ENCODE data around the gene ANTXRL.
"Not testable (repeated sequence)": the region's sequence is repeated elsewhere in the genome, so short reads cannot be mapped to it uniquely, and the experiment has no call there.

The ANTXRL gene

DNA sequence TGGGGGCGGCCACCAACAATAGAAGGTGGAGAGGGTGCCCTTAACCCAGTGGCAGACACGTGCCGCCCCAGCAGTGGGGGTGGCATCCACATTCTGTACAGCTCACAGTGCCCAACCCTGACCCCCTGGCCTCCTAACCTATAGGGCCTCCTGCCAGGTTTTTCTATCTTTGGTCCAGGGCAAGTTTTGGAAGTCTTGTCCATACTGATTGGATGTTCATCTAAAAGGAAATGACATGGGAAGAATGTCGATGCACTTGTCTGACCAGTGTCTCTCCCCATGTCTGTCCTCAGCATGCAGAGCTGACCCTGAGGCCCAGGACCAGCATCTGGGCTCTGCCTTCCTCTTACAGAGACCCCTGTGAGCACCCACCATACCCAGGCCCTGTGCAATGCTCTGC lies 32.3 kb upstream of the ANTXRL start:
- no peak for DNase-seq (ENCODE audit: low read depth)

DNA sequence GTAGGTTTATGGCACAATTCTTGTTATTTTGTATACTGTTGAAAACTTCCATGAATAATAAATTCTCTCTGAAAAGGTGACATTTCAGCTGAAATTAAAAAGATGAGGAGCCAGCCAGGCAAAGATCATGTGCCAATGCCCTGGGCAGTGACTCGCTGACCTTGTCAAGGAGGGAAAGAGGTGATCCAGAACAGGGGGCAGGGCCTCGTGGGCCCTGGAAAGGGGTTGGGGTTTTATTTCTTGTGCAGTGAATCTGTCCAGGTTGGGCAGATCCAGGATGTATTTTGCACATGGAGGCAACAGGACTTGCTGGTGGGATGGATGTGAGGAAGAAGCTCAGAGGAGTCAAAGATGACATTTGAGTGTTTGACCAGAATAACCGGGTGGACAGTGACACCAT lies 31.6 kb upstream of the ANTXRL start:
- DNase-seq (ENCODE audit: low read depth): not testable (repeated sequence)

- DNase-seq (ENCODE audit: low read depth): peak; percentile 40
Measured at GRCh38 chr10:46255801-46256747, 30.7 kb upstream of the ANTXRL start.

DNA sequence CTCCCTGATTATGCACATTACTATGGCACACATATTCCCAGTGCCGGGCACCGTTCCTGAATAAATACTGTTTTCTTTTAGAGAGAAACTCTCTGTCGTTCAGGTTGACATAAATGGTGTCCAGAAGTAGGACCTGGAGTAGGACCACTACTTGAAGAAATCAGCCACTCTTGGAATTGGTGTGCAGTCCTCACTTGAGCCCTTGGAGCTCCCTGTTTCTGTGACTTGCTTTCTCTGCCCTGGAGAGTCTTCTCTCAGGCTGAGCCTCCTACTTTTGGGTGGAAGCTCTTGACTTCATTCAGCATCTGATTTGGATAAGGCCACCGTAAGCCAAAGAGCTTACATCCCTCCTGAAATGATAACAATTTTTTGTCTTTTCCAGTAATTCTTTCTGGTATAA lies 29.7 kb upstream of the ANTXRL start:
- no peak for DNase-seq (ENCODE audit: low read depth)

DNA sequence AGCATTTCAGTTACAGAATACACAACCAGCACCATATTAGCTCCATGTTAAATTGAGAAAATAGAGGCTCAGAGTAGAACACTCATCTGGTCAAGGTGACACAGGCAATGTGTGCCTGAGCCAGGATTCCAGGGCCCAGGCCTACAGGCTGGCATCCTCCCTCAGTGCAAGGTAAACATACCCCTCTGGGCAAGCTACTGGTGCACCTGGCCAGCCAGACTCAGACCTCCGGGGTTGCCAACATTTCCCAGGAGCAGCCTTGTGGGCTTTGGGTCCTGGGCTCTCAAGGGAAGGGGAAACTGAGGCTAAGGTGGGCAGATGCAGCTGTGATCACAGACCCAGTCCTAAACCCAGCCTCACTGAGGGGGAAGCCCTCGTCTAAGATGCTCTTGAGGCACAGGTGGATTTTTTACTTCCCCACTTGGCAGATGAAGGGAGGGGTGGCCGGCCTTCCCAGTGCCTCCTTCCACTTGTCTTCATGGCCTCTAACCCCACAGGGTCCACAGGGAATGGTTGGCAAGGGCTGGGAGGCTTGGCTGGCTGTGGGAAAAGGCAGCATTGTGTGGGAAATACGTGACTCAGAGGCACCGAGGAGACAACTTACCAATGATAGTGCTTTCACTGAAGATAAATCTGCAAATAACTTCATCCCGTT lies 23.8 kb upstream of the ANTXRL start:
- not testable (repeated sequence) for DNase-seq (ENCODE audit: low read depth)

- DNase-seq (ENCODE audit: low read depth): no peak
Measured at GRCh38 chr10:46263831-46264268, 22.9 kb upstream of the ANTXRL start.

DNA sequence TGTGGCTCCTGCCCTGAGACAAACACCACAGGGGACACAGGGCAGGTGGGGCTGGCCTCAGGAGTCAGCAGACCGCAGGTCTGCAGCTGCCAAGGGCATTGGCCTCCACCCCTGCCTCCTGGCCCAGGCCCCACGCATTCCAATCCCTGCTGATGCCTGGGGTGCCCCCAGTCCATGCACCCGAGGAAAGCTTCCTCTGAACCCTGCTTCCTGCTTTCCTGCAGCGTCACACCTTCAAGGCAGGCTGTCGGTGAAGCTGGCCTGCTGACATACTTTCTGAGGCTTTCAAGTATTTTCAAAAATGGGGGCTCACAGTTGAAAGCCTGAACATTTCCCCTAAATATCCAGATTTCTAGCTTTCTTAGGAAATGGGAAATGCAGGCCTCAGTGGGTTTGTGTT lies 22.5 kb upstream of the ANTXRL start:
- DNase-seq (ENCODE audit: low read depth): no peak

DNA sequence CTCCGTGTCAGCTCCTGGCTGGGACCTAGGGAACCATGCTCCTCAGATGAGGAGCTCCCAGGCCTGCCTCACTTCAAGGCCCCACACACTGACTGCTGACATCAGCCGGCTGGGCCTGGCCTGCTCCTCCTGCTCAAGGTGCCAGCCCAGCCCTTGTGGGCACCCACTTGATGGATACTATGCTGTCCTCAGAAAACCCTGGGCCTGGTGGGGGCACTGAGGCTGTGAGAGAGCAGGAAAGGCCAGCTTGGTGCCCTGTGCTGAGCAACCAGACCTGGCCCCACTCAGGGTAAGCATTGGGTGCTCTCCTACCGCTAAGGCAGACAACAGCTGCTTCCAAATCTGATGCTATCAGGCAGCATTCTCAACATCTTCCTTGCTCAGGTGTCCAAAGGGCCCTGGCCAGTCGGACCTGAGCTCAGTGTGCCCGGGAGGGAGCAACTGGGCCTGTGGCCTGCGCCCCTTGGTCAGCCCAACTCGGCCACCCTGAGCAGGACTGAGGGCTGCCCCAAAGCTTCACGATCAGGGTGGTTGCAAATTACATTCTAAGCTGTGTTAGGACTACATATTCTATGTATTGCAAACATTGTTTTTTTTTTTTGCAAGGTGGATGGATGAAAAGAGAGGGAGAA lies 21.9 kb upstream of the ANTXRL start:
- DNase-seq (ENCODE audit: low read depth): no peak

GRCh38 chr10:46265566-46266305 lies 21.1 kb upstream of the ANTXRL start:
- not testable (repeated sequence) for DNase-seq (ENCODE audit: low read depth)

- no peak for DNase-seq (ENCODE audit: low read depth)
Measured at GRCh38 chr10:46266306-46266985, 20.4 kb upstream of the ANTXRL start.

- no peak for DNase-seq (ENCODE audit: low read depth)
Measured at GRCh38 chr10:46267132-46267985, 19.4 kb upstream of the ANTXRL start.

GRCh38 chr10:46268076-46268881 lies 18.5 kb upstream of the ANTXRL start:
- peak; percentile 38 for DNase-seq (ENCODE audit: low read depth)

GRCh38 chr10:46269554-46270053 lies 17.2 kb upstream of the ANTXRL start:
- DNase-seq (ENCODE audit: low read depth): not testable (repeated sequence)

GRCh38 chr10:46270086-46270811 lies 16.5 kb upstream of the ANTXRL start:
- DNase-seq (ENCODE audit: low read depth): no peak

GRCh38 chr10:46270963-46271530 lies 15.8 kb upstream of the ANTXRL start:
- not testable (repeated sequence) for DNase-seq (ENCODE audit: low read depth)

DNA sequence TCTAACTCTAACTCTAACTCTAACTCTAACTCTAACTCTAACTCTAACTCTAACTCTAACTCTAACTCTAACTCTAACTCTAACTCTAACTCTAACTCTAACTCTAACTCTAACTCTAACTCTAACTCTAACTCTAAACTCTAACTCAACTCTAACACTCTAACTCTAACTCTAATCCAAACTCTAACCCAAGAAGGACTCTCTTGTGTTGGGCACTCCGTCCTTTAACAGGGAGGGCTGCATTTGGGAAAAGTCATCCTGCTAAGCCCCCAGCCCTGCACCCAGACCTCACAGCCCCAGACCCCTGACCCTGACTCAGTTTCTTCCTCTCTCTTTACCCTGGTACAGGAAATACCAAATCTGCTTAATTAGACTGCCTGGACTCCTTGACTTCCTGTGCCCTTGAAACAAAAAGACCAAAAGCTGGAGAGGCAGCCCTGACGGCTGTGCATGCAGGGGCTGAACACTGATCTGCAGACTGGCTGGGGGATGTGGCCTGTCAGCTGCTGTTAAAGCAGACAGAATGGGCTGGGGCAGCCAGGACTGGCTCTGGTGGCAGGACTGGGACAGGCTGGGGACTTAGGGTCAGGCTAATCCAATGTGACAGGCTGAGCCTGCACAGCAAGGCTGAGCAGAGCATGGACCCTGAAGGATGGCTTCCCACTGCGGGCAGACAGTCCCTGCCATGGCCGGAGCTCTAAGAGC lies 14.8 kb upstream of the ANTXRL start:
- DNase-seq (ENCODE audit: low read depth): not testable (repeated sequence)

- no peak for DNase-seq (ENCODE audit: low read depth)
Measured at GRCh38 chr10:46272863-46273415, 13.9 kb upstream of the ANTXRL start.
